DOHH2 (cell line): Measurements from ENCODE around the gene GALNT18.

Source experiments
- H3F3A ChIP-seq: fragments of 200-600 bp; sonication (generic), shearing (Covaris generic); 2 replicates; pipeline ENCODE4 v1.6.0; 2016; ENCODE audit warnings: antibody characterized with exemption, mild to moderate bottlenecking; ENCODE audit not compliant: control insufficient read depth, insufficient read depth
- H3K27ac ChIP-seq: fragments of 200-600 bp; sonication (generic); 2 replicates; pipeline ENCODE4 v1.5.1; 2014; ENCODE audit warnings: low read depth, mild to moderate bottlenecking, low read length, moderate library complexity
- H3K27me3 ChIP-seq: fragments of 200-600 bp; sonication (generic); 2 replicates; pipeline ENCODE4 v1.6.1; 2014; ENCODE audit warnings: mild to moderate bottlenecking, low read length, mixed read lengths; ENCODE audit not compliant: control insufficient read depth
- H3K36me3 ChIP-seq: fragments of 200-600 bp; sonication (generic); 2 replicates; pipeline ENCODE4 v1.6.1; 2014; ENCODE audit warnings: mild to moderate bottlenecking, low read length, moderate library complexity, mixed read lengths; ENCODE audit not compliant: control insufficient read depth
- H3K4me1 ChIP-seq: fragments of 200-600 bp; sonication (generic); 2 replicates; pipeline ENCODE4 v1.6.1; 2014; ENCODE audit warnings: mild to moderate bottlenecking, low read length, mixed read lengths; ENCODE audit not compliant: control insufficient read depth
- H3K4me2 ChIP-seq: fragments of 200-600 bp; sonication (generic); 2 replicates; pipeline ENCODE4 v1.6.0; 2014; ENCODE audit warnings: mild to moderate bottlenecking, low read length, moderate library complexity
- H3K4me3 ChIP-seq: fragments of 200-600 bp; sonication (generic); 2 replicates; pipeline ENCODE4 v1.5.1; 2014; ENCODE audit warnings: mild to moderate bottlenecking, low read length, mixed read lengths
- H3K79me2 ChIP-seq: fragments of 200-600 bp; sonication (generic); 2 replicates; pipeline ENCODE4 v1.6.1; 2014; ENCODE audit warnings: mild to moderate bottlenecking, low read length, mixed read lengths; ENCODE audit not compliant: control insufficient read depth
- H3K9me2 ChIP-seq: fragments of 200-600 bp; sonication (generic); replicated peaks from 2 replicates; pipeline ENCODE4 v1.6.1; 2014; ENCODE audit warnings: mild to moderate bottlenecking, low read length, mixed read lengths; ENCODE audit not compliant: control insufficient read depth
- H3K9me3 ChIP-seq: fragments of 200-600 bp; sonication (generic); 2 replicates; pipeline ENCODE4 v1.6.1; 2014; ENCODE audit warnings: antibody characterized with exemption, low read length, mixed read lengths; ENCODE audit not compliant: control insufficient read depth, insufficient read depth
- H4K20me1 ChIP-seq: fragments of 200-600 bp; sonication (generic); 2 replicates; pipeline ENCODE4 v1.6.0; 2014; ENCODE audit warnings: low read depth, mild to moderate bottlenecking, antibody characterized with exemption, low read length, moderate library complexity; ENCODE audit not compliant: control insufficient read depth, insufficient read depth
- CTCF ChIP-seq: fragments of 200-600 bp; sonication (generic); IDR thresholded peaks from one replicate; pipeline ENCODE4 v1.5.1; 2014; ENCODE audit warnings: antibody characterized with exemption, mild to moderate bottlenecking, low read depth, low read length; ENCODE audit not compliant: poor library complexity, severe bottlenecking
- EZH2phosphoT487 ChIP-seq: fragments of 200-600 bp; sonication (generic); IDR thresholded peaks from 2 replicates; pipeline ENCODE4 v1.6.1; 2017; ENCODE audit warnings: borderline replicate concordance, mild to moderate bottlenecking, antibody characterized with exemption, low read length, moderate library complexity, mixed read lengths

The GALNT18 gene

GRCh38 chr11:11396301-11397035 lies 225.3 kb downstream of the GALNT18 start:
- H3K4me3 ChIP-seq, result no peak overlapping the region
- no peak overlapping the region for H3K4me2 ChIP-seq
- no peaks in the 10 kb centered on the region for H3K9me3 ChIP-seq
- H3K4me1 ChIP-seq, result no peaks in the 10 kb centered on the region
- no peaks in the 10 kb centered on the region for H3F3A ChIP-seq
- no peaks in the 10 kb centered on the region for H3K9me2 ChIP-seq
- no peaks in the 10 kb centered on the region for H3K27me3 ChIP-seq
- TF ChIP-seq CTCF (no peak), EZH2phosphoT487 (no peak)
- no peaks in the 10 kb centered on the region for H3K79me2 ChIP-seq
- no peaks in the 10 kb centered on the region for H3K36me3 ChIP-seq
- no peaks in the 10 kb centered on the region for H4K20me1 ChIP-seq
- H3K27ac ChIP-seq, result no peak overlapping the region

GRCh38 chr11:11395126-11395525 lies 226.7 kb downstream of the GALNT18 start:
- Histone ChIP-seq H3K4me3 (no peak overlapping the region), H3K27ac (no peak overlapping the region)
- TF ChIP-seq EZH2phosphoT487, result no peak
- TF ChIP-seq CTCF, result no peak

GRCh38 chr11:11394241-11394640 lies 227.6 kb downstream of the GALNT18 start:
- H3K9me3 ChIP-seq, result no peaks in the 10 kb centered on the region
- H3K27ac ChIP-seq, result no peak overlapping the region
- TF ChIP-seq EZH2phosphoT487 (no peak), CTCF (no peak)

More at GRCh38 chr11:11395126-11395525, 226.7 kb downstream of the GALNT18 start:
- H3F3A ChIP-seq, result no peaks in the 10 kb centered on the region
- H3K27me3 ChIP-seq, result no peaks in the 10 kb centered on the region
- no peaks in the 10 kb centered on the region for H3K36me3 ChIP-seq
- H3K9me3 ChIP-seq, result no peaks in the 10 kb centered on the region
- H3K4me2 ChIP-seq, result no peak overlapping the region
- H3K79me2 ChIP-seq, result no peaks in the 10 kb centered on the region
- H3K9me2 ChIP-seq, result no peaks in the 10 kb centered on the region
- H4K20me1 ChIP-seq, result no peaks in the 10 kb centered on the region
- H3K4me1 ChIP-seq, result no peaks in the 10 kb centered on the region

More at GRCh38 chr11:11394241-11394640, 227.6 kb downstream of the GALNT18 start:
- Histone ChIP-seq H3K9me2 (no peaks in the 10 kb centered on the region), H3F3A (no peaks in the 10 kb centered on the region), H3K4me3 (no peak overlapping the region), H3K79me2 (no peaks in the 10 kb centered on the region), H3K36me3 (no peaks in the 10 kb centered on the region), H4K20me1 (no peaks in the 10 kb centered on the region), H3K4me1 (no peaks in the 10 kb centered on the region), H3K4me2 (no peak overlapping the region), H3K27me3 (no peaks in the 10 kb centered on the region)
